ENCODE results near the gene RAP1A.

GRCh38 chr1:111576547-111576946 lies 43.0 kb upstream of the RAP1A start:
- TF ChIP-seq CTCF (conservative IDR thresholded peaks at IDR 0.05; ENCODE audit: low read length), result no peak
- TF ChIP-seq EZH2phosphoT487 (IDR thresholded peaks at IDR 0.05; ENCODE audit: borderline replicate concordance), result no peak
